Astrocyte (in vitro differentiated cells and primary cell): ENCODE results near the gene PROS1. TPM values are rescaled to one million over a fixed set of nuclear protein-coding genes. Genes with fewer than 3 reads are reported as not detected.
"Not testable (repeated sequence)": the region's sequence is repeated elsewhere in the genome, so short reads cannot be mapped to it uniquely, and the experiment has no call there.

ENCODE experiments used
- DNase-seq: peaks from one replicate; pipeline ENCODE4 v3.0.0-alpha.2; 2010; ENCODE audit warnings: low read depth
- FAIRE-seq: peaks from 2 replicates; lab custom pipeline; 2011; peaks lifted over from hg19 to GRCh38; lab: Jason Lieb, UNC
- H2AFZ ChIP-seq: 2 replicates; pipeline ENCODE4 v1.6.0; 2012; ENCODE audit warnings: low read depth, low read length, inconsistent platforms
- H3K27ac ChIP-seq: 2 replicates; pipeline ENCODE4 v1.5.1; 2011; ENCODE audit warnings: low read depth, low read length, inconsistent platforms
- H3K27me3 ChIP-seq: 2 replicates; pipeline ENCODE4 v1.6.0; 2011; ENCODE audit warnings: low read length, inconsistent platforms; ENCODE audit not compliant: insufficient read depth
- H3K36me3 ChIP-seq: 2 replicates; pipeline ENCODE4 v1.5.1; 2011; ENCODE audit warnings: low read length, inconsistent platforms; ENCODE audit not compliant: insufficient read depth
- H3K4me1 ChIP-seq: 2 replicates; pipeline ENCODE4 v1.5.1; 2011; ENCODE audit warnings: low read length, inconsistent platforms; ENCODE audit not compliant: insufficient read depth
- H3K4me2 ChIP-seq: 2 replicates; pipeline ENCODE4 v1.6.0; 2012; ENCODE audit warnings: low read length, inconsistent platforms
- H3K4me3 ChIP-seq: 2 replicates; pipeline ENCODE4 v1.5.1; 2011; ENCODE audit warnings: low read depth, mild to moderate bottlenecking, low read length, inconsistent platforms; ENCODE audit not compliant: insufficient read depth
- H3K79me2 ChIP-seq: 2 replicates; pipeline ENCODE4 v1.6.0; 2012; ENCODE audit warnings: mild to moderate bottlenecking, low read length, inconsistent platforms; ENCODE audit not compliant: insufficient read depth
- H3K9ac ChIP-seq: 2 replicates; pipeline ENCODE4 v1.6.0; 2012; ENCODE audit warnings: mild to moderate bottlenecking, low read length, inconsistent platforms
- H3K9me3 ChIP-seq: 2 replicates; pipeline ENCODE4 v1.5.1; 2012; ENCODE audit warnings: low read depth, mild to moderate bottlenecking, low read length, inconsistent platforms; ENCODE audit not compliant: insufficient read depth
- H4K20me1 ChIP-seq: 2 replicates; pipeline ENCODE4 v1.6.0; 2012; ENCODE audit warnings: low read length, inconsistent platforms; ENCODE audit not compliant: insufficient read depth
- H3K27ac Mint-ChIP-seq: one replicate; pipeline ENCODE4 v1.8.0; 2021; ENCODE audit warnings: mild to moderate bottlenecking, mixed read lengths; ENCODE audit not compliant: unreplicated experiment
- H3K27me3 Mint-ChIP-seq: one replicate; pipeline ENCODE4 v1.8.0; 2021; ENCODE audit warnings: low read depth, mixed read lengths; ENCODE audit not compliant: unreplicated experiment
- H3K36me3 Mint-ChIP-seq: one replicate; pipeline ENCODE4 v1.8.0; 2021; ENCODE audit warnings: low read depth, mixed read lengths; ENCODE audit not compliant: unreplicated experiment
- H3K4me1 Mint-ChIP-seq: one replicate; pipeline ENCODE4 v1.8.0; 2021; ENCODE audit warnings: low read depth, mixed read lengths; ENCODE audit not compliant: unreplicated experiment
- H3K4me3 Mint-ChIP-seq: one replicate; pipeline ENCODE4 v1.8.0; 2021; ENCODE audit warnings: mild to moderate bottlenecking, moderate library complexity, mixed read lengths; ENCODE audit not compliant: unreplicated experiment
- H3K9me3 Mint-ChIP-seq: one replicate; pipeline ENCODE4 v1.8.0; 2021; ENCODE audit warnings: mild to moderate bottlenecking, mixed read lengths; ENCODE audit not compliant: unreplicated experiment
- EZH2 ChIP-seq: IDR thresholded peaks from 2 replicates; pipeline ENCODE4 v1.6.1; 2012; ENCODE audit warnings: mild to moderate bottlenecking, low read length, inconsistent platforms; ENCODE audit not compliant: insufficient read depth
- total RNA-seq: library from RNA; stranded (reverse); gene quantifications from 2 replicates; pipeline ENCODE4 v1.2.1, GENCODE V29; 2021
- TF ChIP-seq, protein P1 (sequence below): IDR thresholded peaks from 2 replicates; pipeline ENCODE4 v1.5.1; 2011; ENCODE audit warnings: low read depth, mild to moderate bottlenecking, inconsistent platforms, low read length, moderate library complexity; ENCODE audit not compliant: insufficient read depth

PROS1 gene
- total RNA-seq, 1 donor from 2014 or later, result 13.4 TPM

DNA sequence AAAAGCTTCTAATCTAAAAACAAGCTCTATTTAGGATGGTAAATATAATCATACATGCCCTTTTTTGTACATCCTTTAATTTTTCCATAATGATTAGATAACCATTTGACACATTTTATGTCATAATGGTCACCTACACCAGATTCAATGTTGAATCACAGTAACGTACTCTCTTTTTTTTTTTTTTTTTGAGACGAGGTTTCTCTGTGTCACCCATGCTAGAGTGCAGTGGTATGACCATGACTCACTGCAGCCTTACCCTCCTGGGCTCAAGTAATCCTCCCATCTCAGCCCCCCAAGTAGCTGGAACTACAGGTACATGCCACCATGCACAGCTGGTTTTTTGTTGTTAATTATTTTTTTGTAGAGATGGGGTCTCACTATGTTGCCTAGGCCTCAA, 49.2 kb downstream of the PROS1 start:
- no peak overlapping the region for H3K4me2 ChIP-seq
- TF ChIP-seq, protein P1, sequence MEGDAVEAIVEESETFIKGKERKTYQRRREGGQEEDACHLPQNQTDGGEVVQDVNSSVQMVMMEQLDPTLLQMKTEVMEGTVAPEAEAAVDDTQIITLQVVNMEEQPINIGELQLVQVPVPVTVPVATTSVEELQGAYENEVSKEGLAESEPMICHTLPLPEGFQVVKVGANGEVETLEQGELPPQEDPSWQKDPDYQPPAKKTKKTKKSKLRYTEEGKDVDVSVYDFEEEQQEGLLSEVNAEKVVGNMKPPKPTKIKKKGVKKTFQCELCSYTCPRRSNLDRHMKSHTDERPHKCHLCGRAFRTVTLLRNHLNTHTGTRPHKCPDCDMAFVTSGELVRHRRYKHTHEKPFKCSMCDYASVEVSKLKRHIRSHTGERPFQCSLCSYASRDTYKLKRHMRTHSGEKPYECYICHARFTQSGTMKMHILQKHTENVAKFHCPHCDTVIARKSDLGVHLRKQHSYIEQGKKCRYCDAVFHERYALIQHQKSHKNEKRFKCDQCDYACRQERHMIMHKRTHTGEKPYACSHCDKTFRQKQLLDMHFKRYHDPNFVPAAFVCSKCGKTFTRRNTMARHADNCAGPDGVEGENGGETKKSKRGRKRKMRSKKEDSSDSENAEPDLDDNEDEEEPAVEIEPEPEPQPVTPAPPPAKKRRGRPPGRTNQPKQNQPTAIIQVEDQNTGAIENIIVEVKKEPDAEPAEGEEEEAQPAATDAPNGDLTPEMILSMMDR, result no peak
- no peak for TF ChIP-seq EZH2
- no peak for FAIRE-seq

DNA sequence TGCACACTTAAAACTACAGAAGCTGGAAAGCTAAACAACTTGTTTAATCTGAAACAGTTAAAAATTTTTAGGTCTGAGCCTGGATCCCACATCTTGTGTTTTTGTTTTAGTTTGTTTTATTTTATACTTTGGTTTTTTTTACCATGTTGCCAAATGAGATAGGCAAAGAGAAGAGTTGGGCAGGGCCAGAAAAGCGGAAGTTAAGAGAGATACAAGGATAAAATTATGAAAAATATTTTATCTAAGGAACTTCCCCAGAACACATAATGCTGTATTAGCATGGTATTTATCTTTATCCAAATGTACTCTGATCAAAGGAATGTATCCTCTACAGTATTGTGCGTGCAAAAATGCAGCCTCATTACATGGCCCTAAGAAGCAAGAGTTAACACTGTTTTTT, 50.7 kb downstream of the PROS1 start:
- FAIRE-seq (no peak), DNase-seq (no peak)
- H3K4me1 Mint-ChIP-seq, result no peaks in the 10 kb centered on the region
- no peaks in the 10 kb centered on the region for H4K20me1 ChIP-seq
- no peaks in the 10 kb centered on the region for H3K36me3 Mint-ChIP-seq
- no peaks in the 10 kb centered on the region for H3K4me1 ChIP-seq
- no peak overlapping the region for H3K27ac Mint-ChIP-seq
- peaks cover 5% of the 10 kb centered on the region for H3K9me3 Mint-ChIP-seq
- H3K9me3 ChIP-seq, result no peaks in the 10 kb centered on the region
- TF ChIP-seq, protein P1, result no peak
- no peak for TF ChIP-seq EZH2
- H3K27ac ChIP-seq, result no peak overlapping the region
- no peaks in the 10 kb centered on the region for H3K36me3 ChIP-seq
- H3K4me3 ChIP-seq, result no peak overlapping the region
- H3K27me3 ChIP-seq, result no peaks in the 10 kb centered on the region
- no peaks in the 10 kb centered on the region for H3K27me3 Mint-ChIP-seq
- no peak overlapping the region for H3K9ac ChIP-seq
- H3K4me2 ChIP-seq, result no peak overlapping the region
- H3K4me3 Mint-ChIP-seq, result no peak overlapping the region
- H3K79me2 ChIP-seq, result no peaks in the 10 kb centered on the region
- H2AFZ ChIP-seq, result no peak overlapping the region

More for the DNA sequence above, 49.2 kb downstream of the PROS1 start:
- Histone ChIP-seq H3K27ac (no peak overlapping the region), H3K9me3 (no peaks in the 10 kb centered on the region), H4K20me1 (no peaks in the 10 kb centered on the region), H3K36me3 (no peaks in the 10 kb centered on the region), H3K79me2 (no peaks in the 10 kb centered on the region), H3K4me1 (no peaks in the 10 kb centered on the region), H3K9ac (no peak overlapping the region), H2AFZ (no peak overlapping the region), H3K27me3 (no peaks in the 10 kb centered on the region), H3K4me3 (no peak overlapping the region)
- Mint-ChIP-seq H3K4me3 (no peak overlapping the region), H3K4me1 (no peaks in the 10 kb centered on the region), H3K9me3 (no peaks in the 10 kb centered on the region), H3K36me3 (no peaks in the 10 kb centered on the region), H3K27ac (no peak overlapping the region), H3K27me3 (no peaks in the 10 kb centered on the region)
- DNase-seq, result no peak

DNA sequence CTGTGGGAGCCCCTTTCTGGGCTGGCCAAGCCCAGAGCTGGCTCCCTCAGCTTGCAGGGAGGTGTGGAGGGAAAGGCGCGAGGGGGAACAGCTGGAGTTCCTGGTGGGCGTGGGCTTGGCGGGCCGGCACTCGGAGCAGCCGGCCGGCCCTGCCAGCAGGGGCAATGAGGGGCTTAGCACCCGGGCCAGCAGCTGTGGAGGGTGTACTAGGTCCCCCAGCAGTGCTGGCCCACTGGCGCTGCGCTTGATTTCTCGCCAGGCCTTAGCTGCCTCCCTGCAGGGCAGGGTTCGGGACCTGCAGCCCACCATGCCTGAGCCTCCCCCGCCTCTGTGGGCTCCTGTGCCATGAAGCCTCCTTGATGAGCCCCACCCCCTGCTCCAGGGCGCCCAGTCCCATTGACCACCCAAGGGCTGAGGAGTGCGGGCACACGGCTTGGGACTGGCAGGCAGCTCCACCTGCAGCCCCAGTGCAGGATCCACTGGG, 56.1 kb downstream of the PROS1 start:
- not testable (repeated sequence) for H3K9me3 ChIP-seq, H3K9me3 Mint-ChIP-seq, H3K27ac Mint-ChIP-seq, H3K9ac ChIP-seq, H4K20me1 ChIP-seq, H3K4me1 Mint-ChIP-seq, H3K4me3 ChIP-seq, H3K36me3 Mint-ChIP-seq, H3K27me3 Mint-ChIP-seq, H3K4me3 Mint-ChIP-seq, H3K36me3 ChIP-seq, H3K27me3 ChIP-seq, H3K4me2 ChIP-seq, DNase-seq, H2AFZ ChIP-seq, H3K27ac ChIP-seq, FAIRE-seq, H3K4me1 ChIP-seq, H3K79me2 ChIP-seq

DNA sequence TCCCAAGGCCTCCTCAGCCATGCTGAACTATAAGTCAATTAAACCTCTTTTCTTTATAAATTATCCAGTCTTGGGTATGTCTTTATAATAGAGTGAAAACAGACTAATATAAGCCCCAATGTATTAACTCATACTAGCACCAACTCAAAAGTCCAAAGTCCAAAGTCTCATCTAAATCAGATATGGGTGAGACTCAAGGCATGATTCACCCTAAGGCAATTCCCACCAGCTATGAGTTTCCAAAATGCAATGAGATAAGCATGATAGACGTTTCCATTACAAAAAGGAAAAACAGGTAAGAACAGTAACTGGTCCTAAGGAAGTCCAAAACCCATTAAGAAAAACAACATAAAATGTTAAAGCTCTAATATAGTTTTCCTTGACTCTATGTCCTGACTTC, 60.1 kb downstream of the PROS1 start:
- not testable (repeated sequence) for DNase-seq, FAIRE-seq, H4K20me1 ChIP-seq, H3K4me2 ChIP-seq, H3K36me3 ChIP-seq, H3K4me3 Mint-ChIP-seq, H3K4me3 ChIP-seq, H2AFZ ChIP-seq, H3K36me3 Mint-ChIP-seq, H3K4me1 ChIP-seq, H3K9ac ChIP-seq, H3K79me2 ChIP-seq, H3K27ac Mint-ChIP-seq, H3K27ac ChIP-seq, H3K4me1 Mint-ChIP-seq, H3K27me3 Mint-ChIP-seq, H3K27me3 ChIP-seq, H3K9me3 ChIP-seq
- H3K9me3 Mint-ChIP-seq, result peaks cover 14% of the 10 kb centered on the region
